HFFc6 (cell line): ENCODE results near the gene PLA2G1B. TPM values are rescaled to one million over a fixed set of nuclear protein-coding genes. Genes with fewer than 3 reads are reported as not detected.

Experiments
- DNase-seq: peaks from one replicate; pipeline ENCODE4 v3.0.0-alpha.2; 2018
- H3K27ac Mint-ChIP-seq: 2 replicates; pipeline ENCODE4 v1.8.0; 2020; ENCODE audit warnings: mild to moderate bottlenecking, mixed read lengths
- H3K27me3 Mint-ChIP-seq: 2 replicates; pipeline ENCODE4 v1.8.0; 2021; ENCODE audit warnings: mild to moderate bottlenecking, moderate library complexity, mixed read lengths; ENCODE audit not compliant: insufficient read depth
- H3K36me3 Mint-ChIP-seq: 2 replicates; pipeline ENCODE4 v1.8.0; 2021; ENCODE audit warnings: low read depth, mixed read lengths
- H3K4me1 Mint-ChIP-seq: 2 replicates; pipeline ENCODE4 v1.8.0; 2020; ENCODE audit warnings: low read depth, mixed read lengths
- H3K4me3 Mint-ChIP-seq: 2 replicates; pipeline ENCODE4 v1.8.0; 2020; ENCODE audit warnings: mild to moderate bottlenecking, moderate library complexity, mixed read lengths
- H3K9me3 Mint-ChIP-seq: 2 replicates; pipeline ENCODE4 v1.8.0; 2020; ENCODE audit warnings: mild to moderate bottlenecking, mixed read lengths
- CTCF ChIP-seq: fragments of 200-600 bp; sonication (generic); IDR thresholded peaks from 2 replicates; pipeline ENCODE4 v1.5.0; 2021; ENCODE audit warnings: antibody characterized with exemption, mild to moderate bottlenecking
- total RNA-seq, 6 experiments: library from RNA; stranded (reverse); fragmentation: NEBNext Ultra II Directional; extraction: Animal tissue kit (Norgen Biotek cat#: 25700); gene quantifications; 2 replicates in 1 of 6; 3 replicates in 5 of 6; pipeline ENCODE4 v1.2.3, GENCODE V29; 2021

The PLA2G1B gene
- total RNA-seq, 6 experiments from 2014 or later, result not detected

GRCh38 chr12:120323772-120324171, 3.8 kb downstream of the PLA2G1B start:
- DNase-seq, result no peak
- no peak for TF ChIP-seq CTCF
- no peak overlapping the region for H3K4me3 Mint-ChIP-seq
- H3K27me3 Mint-ChIP-seq, result peaks cover 25% of the 10 kb centered on the region
- H3K27ac Mint-ChIP-seq, result no peak overlapping the region
- H3K9me3 Mint-ChIP-seq, result no peaks in the 10 kb centered on the region
- 0 out of 2 replicates have a peak, but pooled peaks cover 5% of the 10 kb centered on the region for H3K4me1 Mint-ChIP-seq
- H3K36me3 Mint-ChIP-seq, result no peaks in the 10 kb centered on the region

GRCh38 chr12:120321382-120322202, 6.0 kb downstream of the PLA2G1B start:
- peaks cover 19% of the 10 kb centered on the region for H3K4me1 Mint-ChIP-seq
- no peak for TF ChIP-seq CTCF
- H3K9me3 Mint-ChIP-seq, result no peaks in the 10 kb centered on the region
- no peak overlapping the region for H3K27ac Mint-ChIP-seq
- no peak for DNase-seq
- no peaks in the 10 kb centered on the region for H3K36me3 Mint-ChIP-seq
- peaks cover 15% of the 10 kb centered on the region for H3K27me3 Mint-ChIP-seq
- no peak overlapping the region for H3K4me3 Mint-ChIP-seq

- no peaks in the 10 kb centered on the region for H3K9me3 Mint-ChIP-seq
Observed at GRCh38 chr12:120317224-120318105, 10.1 kb downstream of the PLA2G1B start.

GRCh38 chr12:120316798-120317223, 10.8 kb downstream of the PLA2G1B start:
- Mint-ChIP-seq H3K27ac (peak overlapping the region; percentile 93), H3K4me3 (peak overlapping the region; percentile 93), H3K4me1 (peaks cover 16% of the 10 kb centered on the region), H3K9me3 (no peaks in the 10 kb centered on the region), H3K36me3 (no peaks in the 10 kb centered on the region), H3K27me3 (peaks cover 13% of the 10 kb centered on the region)
- DNase-seq, result no peak
- no peak for TF ChIP-seq CTCF

More at GRCh38 chr12:120317224-120318105, 10.1 kb downstream of the PLA2G1B start:
- Mint-ChIP-seq H3K36me3 (no peaks in the 10 kb centered on the region), H3K4me1 (peaks cover 16% of the 10 kb centered on the region), H3K4me3 (peak overlapping the region; percentile 93), H3K27me3 (peaks cover 9% of the 10 kb centered on the region), H3K27ac (peak overlapping the region; percentile 93)
- DNase-seq, result peak; percentile 99
- TF ChIP-seq CTCF, result peak; percentile 80

- peak; percentile 61 for TF ChIP-seq CTCF
- H3K27ac Mint-ChIP-seq, result no peak overlapping the region
Observed at GRCh38 chr12:120314220-120314619, 13.4 kb downstream of the PLA2G1B start.

More at GRCh38 chr12:120314220-120314619, 13.4 kb downstream of the PLA2G1B start:
- Mint-ChIP-seq H3K9me3 (no peaks in the 10 kb centered on the region), H3K36me3 (no peaks in the 10 kb centered on the region), H3K4me3 (no peak overlapping the region), H3K4me1 (peaks cover 16% of the 10 kb centered on the region), H3K27me3 (peaks cover 4% of the 10 kb centered on the region)
- no peak for DNase-seq
